ENCODE results near the gene PRKCA. TPM values are rescaled to one million over a fixed set of nuclear protein-coding genes. Genes with fewer than 3 reads are reported as not detected.

PRKCA gene
- total RNA-seq, 4 donors from 2014 or later: 9.6 to 15.5 (median 11.1) TPM

DNA sequence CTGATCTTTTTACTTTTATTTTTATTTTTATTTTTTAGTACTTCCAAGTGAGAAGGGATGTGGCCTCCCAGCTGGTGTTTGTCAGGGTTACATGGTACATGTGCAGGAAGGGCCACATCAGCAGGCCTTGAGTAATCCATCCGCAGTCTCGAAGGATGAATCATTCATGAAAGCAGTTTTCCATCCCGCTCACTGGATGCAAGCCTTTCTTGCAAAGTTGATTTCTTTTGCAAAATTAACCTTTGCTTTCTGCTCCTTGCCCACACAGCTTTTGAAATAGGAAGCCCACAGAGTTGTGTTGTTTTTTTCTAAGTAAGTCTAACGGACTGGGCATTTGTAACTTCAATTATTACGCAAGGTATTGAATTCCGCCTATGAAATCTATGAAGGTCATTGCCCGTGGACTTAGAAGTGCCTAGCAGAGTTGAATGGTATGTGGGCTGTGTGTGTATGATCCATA lies 157.4 kb downstream of the PRKCA start:
- DNase-seq (ENCODE audit: low spot score in 2 of 2): peak; percentile 42 to 79
- intact Hi-C loops (cut with DNase I; ENCODE audit: low total_unique reads): no loop called here
- TF ChIP-seq, protein P1, sequence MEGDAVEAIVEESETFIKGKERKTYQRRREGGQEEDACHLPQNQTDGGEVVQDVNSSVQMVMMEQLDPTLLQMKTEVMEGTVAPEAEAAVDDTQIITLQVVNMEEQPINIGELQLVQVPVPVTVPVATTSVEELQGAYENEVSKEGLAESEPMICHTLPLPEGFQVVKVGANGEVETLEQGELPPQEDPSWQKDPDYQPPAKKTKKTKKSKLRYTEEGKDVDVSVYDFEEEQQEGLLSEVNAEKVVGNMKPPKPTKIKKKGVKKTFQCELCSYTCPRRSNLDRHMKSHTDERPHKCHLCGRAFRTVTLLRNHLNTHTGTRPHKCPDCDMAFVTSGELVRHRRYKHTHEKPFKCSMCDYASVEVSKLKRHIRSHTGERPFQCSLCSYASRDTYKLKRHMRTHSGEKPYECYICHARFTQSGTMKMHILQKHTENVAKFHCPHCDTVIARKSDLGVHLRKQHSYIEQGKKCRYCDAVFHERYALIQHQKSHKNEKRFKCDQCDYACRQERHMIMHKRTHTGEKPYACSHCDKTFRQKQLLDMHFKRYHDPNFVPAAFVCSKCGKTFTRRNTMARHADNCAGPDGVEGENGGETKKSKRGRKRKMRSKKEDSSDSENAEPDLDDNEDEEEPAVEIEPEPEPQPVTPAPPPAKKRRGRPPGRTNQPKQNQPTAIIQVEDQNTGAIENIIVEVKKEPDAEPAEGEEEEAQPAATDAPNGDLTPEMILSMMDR (IDR thresholded peaks at IDR 0.05): no peak
- TF ChIP-seq POLR2A (IDR thresholded peaks at IDR 0.05): no peak
- 57 to 62% methylated on average over 7 of the region's 7 CpGs for WGBS, 2 donors
- no peak overlapping the region for H3K4me3 ChIP-seq (ENCODE audit: low read depth, poor library complexity, severe bottlenecking)

GRCh38 chr17:66460558-66460957 lies 158.1 kb downstream of the PRKCA start:
- no peak for DNase-seq (ENCODE audit: low spot score in 2 of 2)
- 56 to 74% methylated on average over 6 of the region's 6 CpGs for WGBS, 2 donors
- intact Hi-C loops (cut with DNase I; ENCODE audit: low total_unique reads): no loop called here
- no peak overlapping the region for H3K4me3 ChIP-seq (ENCODE audit: low read depth, poor library complexity, severe bottlenecking)
- TF ChIP-seq, protein P1 (IDR thresholded peaks at IDR 0.05): no peak
- TF ChIP-seq POLR2A (IDR thresholded peaks at IDR 0.05): no peak

DNA sequence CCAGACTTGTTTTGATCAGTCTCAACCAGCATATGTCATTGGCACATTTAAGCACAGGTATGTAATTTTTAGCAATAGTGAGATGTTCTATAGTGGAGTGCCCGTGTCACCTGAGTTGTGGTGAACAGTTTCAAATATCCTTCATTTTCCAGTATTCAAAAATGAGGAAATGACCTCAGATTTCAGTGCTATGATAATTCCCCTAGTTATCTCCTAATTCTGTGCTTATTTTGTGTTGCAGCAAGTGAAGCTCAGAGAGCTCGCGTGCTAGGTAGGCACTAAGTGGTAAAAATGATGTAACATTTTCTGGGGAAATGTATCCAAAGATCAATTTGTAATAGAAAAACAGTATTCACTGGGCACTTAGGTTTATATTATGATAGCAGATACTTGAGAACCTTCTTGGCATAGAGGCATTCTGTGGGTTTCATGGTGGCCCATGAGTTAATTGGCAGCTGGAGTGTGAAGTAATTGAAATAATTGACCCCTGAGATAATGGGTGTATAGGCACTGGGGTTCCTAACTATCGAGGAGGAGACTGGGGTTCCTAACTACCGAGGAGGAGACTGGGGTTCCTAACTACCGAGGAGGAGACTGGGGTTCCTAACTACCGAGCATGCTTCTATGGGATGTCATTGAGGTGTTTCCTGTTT lies 159.1 kb downstream of the PRKCA start:
- intact Hi-C loops (cut with DNase I; ENCODE audit: low total_unique reads): no loop called here
- H3K4me3 ChIP-seq (ENCODE audit: low read depth, poor library complexity, severe bottlenecking): no peak overlapping the region
- WGBS, 2 donors: 71 to 74% methylated on average over 7 of the region's 7 CpGs
- DNase-seq (ENCODE audit: low spot score in 2 of 2): peak in 1 of 2 donors; percentile 14
- no peak for TF ChIP-seq POLR2A (IDR thresholded peaks at IDR 0.05)
- TF ChIP-seq, protein P1 (IDR thresholded peaks at IDR 0.05): no peak

- H3K4me3 ChIP-seq (ENCODE audit: low read depth, poor library complexity, severe bottlenecking): no peak overlapping the region
- peak in 1 of 2 donors; percentile 32 for DNase-seq (ENCODE audit: low spot score in 2 of 2)
- 76 to 80% methylated on average over 4 of the region's 4 CpGs for WGBS, 2 donors
- TF ChIP-seq POLR2A (IDR thresholded peaks at IDR 0.05): no peak
- TF ChIP-seq, protein P1 (IDR thresholded peaks at IDR 0.05): no peak
- intact Hi-C loops (cut with DNase I; ENCODE audit: low total_unique reads): no loop called here
Measured at GRCh38 chr17:66462010-66462409, 159.6 kb downstream of the PRKCA start.

DNA sequence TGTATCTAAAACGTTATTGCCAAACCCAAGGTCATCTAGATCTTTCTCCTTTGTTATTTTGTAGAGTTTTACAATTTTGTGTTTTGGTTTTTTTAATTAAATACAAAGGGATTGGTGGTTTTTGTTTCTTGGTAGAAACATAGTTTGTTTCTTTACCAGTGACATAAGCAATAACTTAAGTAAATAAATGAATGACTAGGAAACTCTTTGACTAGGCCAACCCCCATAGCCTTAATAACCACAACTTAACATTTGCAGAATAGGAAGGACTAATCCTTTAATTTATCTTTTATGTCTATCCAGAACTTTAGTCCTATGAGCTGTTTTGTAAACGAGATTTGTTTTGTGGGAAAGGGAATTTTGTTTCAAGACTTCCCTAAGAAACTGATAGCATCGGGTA lies 162.5 kb downstream of the PRKCA start:
- WGBS, 2 donors: 73 to 75% methylated on average over 3 of the region's 3 CpGs
- intact Hi-C loops (cut with DNase I; ENCODE audit: low total_unique reads): no loop called here
- DNase-seq (ENCODE audit: low spot score in 2 of 2): no peak
- H3K4me3 ChIP-seq (ENCODE audit: low read depth, poor library complexity, severe bottlenecking): no peak overlapping the region
- TF ChIP-seq, protein P1 (IDR thresholded peaks at IDR 0.05): no peak
- TF ChIP-seq POLR2A (IDR thresholded peaks at IDR 0.05): no peak

DNA sequence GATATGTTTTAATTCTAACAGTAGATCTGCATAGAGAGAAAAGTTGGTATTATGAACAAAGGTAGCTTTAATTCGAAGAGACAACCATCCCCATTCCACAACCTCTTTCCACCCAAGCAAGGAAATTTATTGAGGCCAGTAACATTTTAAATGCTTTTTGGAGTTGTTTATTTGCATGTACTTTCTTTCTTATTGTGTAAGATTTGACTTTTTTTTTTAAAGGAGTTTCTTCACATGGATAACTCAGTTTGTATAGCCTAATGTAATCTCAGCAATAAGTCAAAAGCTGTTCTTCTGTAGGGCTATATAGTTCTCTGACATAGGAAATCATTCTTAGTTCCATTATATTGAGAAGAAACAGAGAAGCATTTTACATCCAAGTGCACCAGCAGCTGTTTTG lies 163.3 kb downstream of the PRKCA start:
- intact Hi-C loops (cut with DNase I; ENCODE audit: low total_unique reads): no loop called here
- no peak overlapping the region for H3K4me3 ChIP-seq (ENCODE audit: low read depth, poor library complexity, severe bottlenecking)
- no peak for DNase-seq (ENCODE audit: low spot score in 2 of 2)
- TF ChIP-seq, protein P1 (IDR thresholded peaks at IDR 0.05): no peak
- no peak for TF ChIP-seq POLR2A (IDR thresholded peaks at IDR 0.05)
- 89 to 97% methylated on average over 1 of the region's 1 CpG for WGBS, 2 donors
